Measurements from ENCODE around the gene CENPU. TPM values are rescaled to one million over a fixed set of nuclear protein-coding genes. Genes with fewer than 3 reads are reported as not detected.

CENPU gene
- total and polyA plus RNA-seq, 2 experiments from 2014 or later, result 88.3 to 186 TPM

GRCh38 chr4:184680698-184681097 lies 53.2 kb downstream of the CENPU start:
- H3K4me3 ChIP-seq, result no peak overlapping the region
- no peaks in the 10 kb centered on the region for H3K4me1 ChIP-seq (ENCODE audit: insufficient read depth)
- Mint-ChIP-seq H3K27ac (no peak overlapping the region), H3K4me1 (peaks cover 2% of the 10 kb centered on the region; the same call in 1 of the 3 replicates), H3K36me3 (ENCODE audit: low read depth) (peaks cover 20% of the 10 kb centered on the region), H3K4me3 (no peak overlapping the region), H3K27me3 (ENCODE audit: insufficient read depth, low read depth, poor library complexity) (peaks cover under 1% of the 10 kb centered on the region), H3K9me3 (peaks cover 10% of the 10 kb centered on the region)
- H2AFZ ChIP-seq, result no peak overlapping the region
- H3K9me2 ChIP-seq (ENCODE audit: insufficient read depth), result no peaks in the 10 kb centered on the region
- no peak for TF ChIP-seq NANOG (IDR thresholded peaks at IDR 0.05; ENCODE audit: borderline replicate concordance)
- TF ChIP-seq CREB1 (CRISPR knock-in tag; IDR thresholded peaks at IDR 0.05; ENCODE audit: low read depth), result no peak
- no peak for TF ChIP-seq STAT1 (IDR thresholded peaks at IDR 0.05; ENCODE audit: unreplicated experiment)
- no peak for TF ChIP-seq JUNB (IDR thresholded peaks at IDR 0.05; ENCODE audit: unreplicated experiment)
- TF ChIP-seq EZH2phosphoT487 (IDR thresholded peaks at IDR 0.05; ENCODE audit: unreplicated experiment), result no peak
- no peak for TF ChIP-seq ETS1 (IDR thresholded peaks at IDR 0.05)
- TF ChIP-seq ZNF331 (CRISPR knock-in tag; IDR thresholded peaks at IDR 0.05; ENCODE audit: low read depth), result no peak
- no peak for TF ChIP-seq POLR2AphosphoS5 (IDR thresholded peaks at IDR 0.05; ENCODE audit: low read depth)
- no peak for TF ChIP-seq EZH2 (IDR thresholded peaks at IDR 0.05; ENCODE audit: low read depth, unreplicated experiment)
- no peak for TF ChIP-seq ZNF114 (CRISPR knock-in tag; IDR thresholded peaks at IDR 0.05)
- TF ChIP-seq ZNF462 (CRISPR knock-in tag; IDR thresholded peaks at IDR 0.05), result no peak
- no peak for TF ChIP-seq REST (IDR thresholded peaks at IDR 0.05; ENCODE audit: unreplicated experiment)
- TF ChIP-seq CTCF (conservative IDR thresholded peaks at IDR 0.05; ENCODE audit: low read depth in 2 of 2), result no peak
- DNase-seq (ENCODE audit: low spot score) (no peak), ATAC-seq (no peak)
- no peaks in the 10 kb centered on the region for H3K27me3 ChIP-seq (ENCODE audit: insufficient read depth)
- H3K27ac ChIP-seq (ENCODE audit: low read depth), result no peak overlapping the region
- no peaks in the 10 kb centered on the region for H4K20me1 ChIP-seq (replicated peaks; ENCODE audit: insufficient read depth)
- no peak overlapping the region for H3K4me2 ChIP-seq
- no peaks in the 10 kb centered on the region for H3K79me2 ChIP-seq (replicated peaks; ENCODE audit: insufficient read depth)
- H3F3A ChIP-seq (replicated peaks; ENCODE audit: low read depth), result 0 out of 2 replicates have a peak, but pooled peaks cover 3% of the 10 kb centered on the region
- H3K36me3 ChIP-seq (ENCODE audit: insufficient read depth), result 0 out of 2 replicates have a peak, but pooled peaks cover 2% of the 10 kb centered on the region

All from GM23338 (cell line).